Naive thymus-derived CD4-positive, alpha-beta T cell (primary cell): ENCODE data around the gene TTC1. TPM values are rescaled to one million over a fixed set of nuclear protein-coding genes. Genes with fewer than 3 reads are reported as not detected.
A peak's percentile ranks its signal among the peaks of the same experiment; 100 is the strongest.
"Not testable (repeated sequence)": the region's sequence is repeated elsewhere in the genome, so short reads cannot be mapped to it uniquely, and the experiment has no call there.

ENCODE experiments used
- ATAC-seq: fragments of 150-1000 bp; cut with Tn5 transposase; 2 replicates; pipeline ENCODE4 v1.10.0; 2021; ENCODE audit warnings: mild to moderate bottlenecking, moderate library complexity
- CTCF ChIA-PET: fragments of 350-600 bp; sonication (Branson Sonifier 250); formaldehyde crosslinking; loops from one replicate; lab custom pipeline; 2021; ENCODE audit warnings: antibody characterized with exemption; lab: Charles Lee
- POLR2A ChIA-PET: fragments of 350-600 bp; sonication (Branson Sonifier 250); formaldehyde crosslinking; loops from one replicate; lab custom pipeline; 2021; ENCODE audit warnings: antibody characterized with exemption, inconsistent platforms; lab: Charles Lee
- DNase-seq, 9 donors: peaks; one replicate each; pipeline versions ENCODE4 v3.0.0 to v3.0.0-alpha.2; 2020 to 2022; ENCODE audit warnings: mixed read lengths in 1 of 9
- H3K27ac ChIP-seq: one replicate; pipeline ENCODE4 v1.7.0; 2013; ENCODE audit warnings: mild to moderate bottlenecking, low read depth, low read length, moderate library complexity
- H3K27me3 ChIP-seq, 2 donors: one replicate each; pipeline ENCODE4 v1.7.0; 2013; ENCODE audit warnings: low read length in 2 of 2, mild to moderate bottlenecking in 2 of 2, moderate library complexity in 2 of 2; ENCODE audit not compliant: control insufficient read depth in 2 of 2, insufficient read depth in 2 of 2
- H3K36me3 ChIP-seq, 3 experiments: 1 replicate in 2 of 3; 2 replicates in 1 of 3; pipeline ENCODE4 v1.7.0; 2013; ENCODE audit warnings: low read length in 3 of 3, mild to moderate bottlenecking in 3 of 3, moderate library complexity in 1 of 3; ENCODE audit not compliant: insufficient read depth in 3 of 3, control insufficient read depth in 2 of 3
- H3K4me1 ChIP-seq, 2 donors: one replicate each; pipeline ENCODE4 v1.7.0; 2013; ENCODE audit warnings: low read length in 2 of 2, mild to moderate bottlenecking in 2 of 2, moderate library complexity in 1 of 2; ENCODE audit not compliant: control insufficient read depth in 2 of 2, insufficient read depth in 2 of 2
- H3K4me3 ChIP-seq: 2 replicates; pipeline ENCODE4 v1.7.0; 2013; ENCODE audit warnings: mild to moderate bottlenecking, low read length
- H3K9me3 ChIP-seq, 3 experiments: 1 replicate in 2 of 3; 2 replicates in 1 of 3; pipeline ENCODE4 v1.7.0; 2013; ENCODE audit warnings: low read length in 3 of 3; ENCODE audit not compliant: control insufficient read depth in 2 of 3
- H3K27ac Mint-ChIP-seq, 9 donors: one replicate each; pipeline ENCODE4 v1.8.0; 2020 to 2022; ENCODE audit warnings: mixed read lengths in 9 of 9, mild to moderate bottlenecking in 8 of 9, moderate library complexity in 5 of 9, inconsistent platforms in 2 of 9
- H3K27me3 Mint-ChIP-seq, 5 donors: one replicate each; pipeline ENCODE4 v1.8.0; 2021 to 2022; ENCODE audit warnings: mixed read lengths in 5 of 5, mild to moderate bottlenecking in 1 of 5
- H3K36me3 Mint-ChIP-seq, 5 donors: one replicate each; pipeline ENCODE4 v1.8.0; 2020 to 2022; ENCODE audit warnings: mixed read lengths in 5 of 5, mild to moderate bottlenecking in 3 of 5, inconsistent platforms in 1 of 5
- H3K4me1 Mint-ChIP-seq, 7 donors: one replicate each; pipeline ENCODE4 v1.8.0; 2020 to 2022; ENCODE audit warnings: mixed read lengths in 7 of 7, mild to moderate bottlenecking in 3 of 7, inconsistent platforms in 1 of 7
- H3K4me3 Mint-ChIP-seq, 10 donors: one replicate each; pipeline ENCODE4 v1.8.0; 2020 to 2022; ENCODE audit warnings: mild to moderate bottlenecking in 10 of 10, mixed read lengths in 10 of 10, moderate library complexity in 6 of 10, inconsistent platforms in 2 of 10
- H3K9me3 Mint-ChIP-seq, 11 donors: one replicate each; pipeline ENCODE4 v1.8.0; 2020 to 2022; ENCODE audit warnings: mixed read lengths in 11 of 11, mild to moderate bottlenecking in 4 of 11, inconsistent platforms in 1 of 11, moderate library complexity in 1 of 11
- intact Hi-C, 2 donors: fragments of 100-400 bp; cut with micrococcal nuclease; formaldehyde crosslinking; loops; one replicate each; pipeline ENCODE4 v1.15.1; 2023
- polyA plus RNA-seq, 2 donors: library from polyadenylated mRNA; unstranded; fragments of 300-500 nt; fragmentation: Illumina TruSeq; gene quantifications; one replicate each; pipeline ENCODE4 v1.2.3, GENCODE V29; 2021
- total RNA-seq, 6 experiments: library from RNA in 5 of 6; stranded (reverse) in 5 of 6; gene quantifications; 1 replicate in 5 of 6; 2 replicates in 1 of 6; pipeline ENCODE4 v1.2.3 and lab custom pipeline; 2021 to 2026

TTC1 gene
- total and polyA plus RNA-seq, 7 experiments from 2014 or later: 24.3 to 86.4 (median 41.8) TPM

GRCh38 chr5:159992566-159992965 is 16.4 kb upstream of the TTC1 start:
- Mint-ChIP-seq H3K4me1 (peaks cover 0 to under 1% (median 0%) of the 10 kb centered on the region in 7 donors), H3K4me3 (no peak overlapping the region), H3K27me3 (peaks cover 29 to 49% (median 37%) of the 10 kb centered on the region in 5 donors), H3K27ac (no peak overlapping the region), H3K9me3 (peaks cover 0 to 28% (median 12%) of the 10 kb centered on the region in 11 donors), H3K36me3 (peaks cover 0 to 10% (median 0%) of the 10 kb centered on the region in 5 donors)
- Histone ChIP-seq H3K9me3 (peaks cover 0 to 9% (median 0%) of the 10 kb centered on the region in 3 experiments), H3K36me3 (no peaks in the 10 kb centered on the region), H3K27ac (no peak overlapping the region), H3K4me3 (no peak overlapping the region), H3K4me1 (no peaks in the 10 kb centered on the region), H3K27me3 (no peaks in the 10 kb centered on the region)
- ATAC-seq: no peak
- CTCF ChIA-PET: interaction anchor here (1.1 kb wide), 1 partner anchor 29 kb away, joined by 3 read pairs; no protein-coding TSS in a partner anchor
- DNase-seq: no peak
- intact Hi-C loops: no loop called here
- POLR2A ChIA-PET: no interaction called here

GRCh38 chr5:159993194-159993593 is 15.7 kb upstream of the TTC1 start:
- no peak overlapping the region for H3K27ac Mint-ChIP-seq
- no peak overlapping the region for H3K27ac ChIP-seq
- peaks cover 0 to 28% (median 12%) of the 10 kb centered on the region in 11 donors for H3K9me3 Mint-ChIP-seq
- H3K4me3 ChIP-seq: no peak overlapping the region
- intact Hi-C loops: no loop called here
- ATAC-seq: no peak
- peaks cover 0 to 10% (median 0%) of the 10 kb centered on the region in 5 donors for H3K36me3 Mint-ChIP-seq
- POLR2A ChIA-PET: no interaction called here
- peaks cover 23 to 43% (median 34%) of the 10 kb centered on the region in 5 donors for H3K27me3 Mint-ChIP-seq
- H3K4me3 Mint-ChIP-seq: no peak overlapping the region
- no peaks in the 10 kb centered on the region for H3K36me3 ChIP-seq
- no peaks in the 10 kb centered on the region for H3K27me3 ChIP-seq
- no peak for DNase-seq
- H3K4me1 Mint-ChIP-seq: no peaks in the 10 kb centered on the region
- H3K9me3 ChIP-seq: peaks cover 0 to 9% (median 0%) of the 10 kb centered on the region in 3 experiments
- CTCF ChIA-PET: interaction anchor here (1.1 kb wide), 1 partner anchor 28 kb away, joined by 3 read pairs; no protein-coding TSS in a partner anchor
- H3K4me1 ChIP-seq: no peaks in the 10 kb centered on the region

GRCh38 chr5:159995907-159996306 is 13.0 kb upstream of the TTC1 start:
- DNase-seq: no peak
- H3K4me3 Mint-ChIP-seq: no peak overlapping the region
- H3K4me1 Mint-ChIP-seq: no peaks in the 10 kb centered on the region
- H3K27me3 ChIP-seq: peaks cover 0 to 3% of the 10 kb centered on the region in 2 donors
- H3K27me3 Mint-ChIP-seq: peaks cover 21 to 40% (median 25%) of the 10 kb centered on the region in 5 donors
- ChIA-PET CTCF (no interaction called here), POLR2A (no interaction called here)
- no peak overlapping the region for H3K27ac ChIP-seq
- H3K36me3 Mint-ChIP-seq: peaks cover 0 to 10% (median 0%) of the 10 kb centered on the region in 5 donors
- H3K4me1 ChIP-seq: no peaks in the 10 kb centered on the region
- H3K9me3 Mint-ChIP-seq: peaks cover 0 to 28% (median 12%) of the 10 kb centered on the region in 11 donors
- intact Hi-C loops: no loop called here
- H3K36me3 ChIP-seq: no peaks in the 10 kb centered on the region
- H3K27ac Mint-ChIP-seq: no peak overlapping the region
- ATAC-seq: no peak
- peaks cover 0 to 9% (median 0%) of the 10 kb centered on the region in 3 experiments for H3K9me3 ChIP-seq
- no peak overlapping the region for H3K4me3 ChIP-seq

GRCh38 chr5:160001457-160001856 is 7.5 kb upstream of the TTC1 start:
- ATAC-seq (no peak), DNase-seq (no peak)
- Histone ChIP-seq H3K36me3 (no peaks in the 10 kb centered on the region), H3K4me3 (no peak overlapping the region), H3K4me1 (no peaks in the 10 kb centered on the region), H3K27me3 (peaks cover 0 to 3% of the 10 kb centered on the region in 2 donors), H3K9me3 (no peaks in the 10 kb centered on the region), H3K27ac (no peak overlapping the region)
- ChIA-PET CTCF (no interaction called here), POLR2A (no interaction called here)
- peaks cover 0 to 4% (median 0%) of the 10 kb centered on the region in 5 donors for H3K36me3 Mint-ChIP-seq
- H3K9me3 Mint-ChIP-seq: no peaks in the 10 kb centered on the region
- H3K4me3 Mint-ChIP-seq: no peak overlapping the region
- no peak overlapping the region for H3K27ac Mint-ChIP-seq
- intact Hi-C loops: no loop called here
- H3K4me1 Mint-ChIP-seq: no peaks in the 10 kb centered on the region
- H3K27me3 Mint-ChIP-seq: peaks cover 12 to 32% (median 19%) of the 10 kb centered on the region in 5 donors

- peak overlapping the region in 2 of 10 donors; percentile 47 to 48 for H3K4me3 Mint-ChIP-seq
- Histone ChIP-seq H3K27me3 (no peaks in the 10 kb centered on the region), H3K9me3 (no peaks in the 10 kb centered on the region), H3K27ac (no peak overlapping the region), H3K4me3 (no peak overlapping the region), H3K4me1 (peaks cover 9 to 13% of the 10 kb centered on the region in 2 donors), H3K36me3 (peaks cover 0 to 6% (median 0%) of the 10 kb centered on the region in 3 experiments)
- POLR2A ChIA-PET: interaction anchor here (2.7 kb wide), 1 partner anchor 800 kb away, joined by 8 read pairs; no protein-coding TSS in a partner anchor
- peaks cover 2 to 8% (median 3%) of the 10 kb centered on the region in 5 donors for H3K27me3 Mint-ChIP-seq
- intact Hi-C loops: loop anchor here in 1 of 2 donors (5.0 kb wide), 1 partner anchor 670 kb away; no protein-coding TSS in a partner anchor
- peaks cover 0 to 16% (median 10%) of the 10 kb centered on the region in 5 donors for H3K36me3 Mint-ChIP-seq
- DNase-seq (no peak), ATAC-seq (no peak)
- H3K4me1 Mint-ChIP-seq: peaks cover 19 to 35% (median 30%) of the 10 kb centered on the region in 7 donors
- H3K9me3 Mint-ChIP-seq: peaks cover 0 to 1% (median 0%) of the 10 kb centered on the region in 11 donors
- peak overlapping the region in 2 of 9 donors; percentile 17 to 99 for H3K27ac Mint-ChIP-seq
- CTCF ChIA-PET: interaction anchor here (0.7 kb wide), 1 partner anchor 332 kb away, joined by 6 read pairs; no protein-coding TSS in a partner anchor
Observed at GRCh38 chr5:160007514-160007913, 1.4 kb upstream of the TTC1 start.

DNA sequence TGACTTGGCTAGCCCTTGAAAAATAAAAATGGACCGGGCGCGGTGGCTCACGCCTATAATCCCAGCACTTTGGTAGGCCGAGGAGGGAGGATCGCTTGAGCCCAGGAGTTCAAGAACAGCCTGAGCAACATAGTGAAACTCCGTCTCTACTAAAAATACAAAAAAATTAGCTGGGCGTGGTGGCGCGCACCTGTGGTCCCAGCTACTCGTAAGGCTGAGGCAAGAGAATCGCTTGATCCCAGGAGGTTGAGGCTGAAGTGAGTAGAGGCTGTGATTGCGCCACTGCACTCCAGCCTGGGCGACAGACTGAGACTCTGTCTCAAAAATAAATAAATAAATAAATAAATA is 436 bp upstream of the TTC1 start:
- ATAC-seq: peak; percentile 1
- Mint-ChIP-seq H3K36me3 (peaks cover 0 to 16% (median 12%) of the 10 kb centered on the region in 5 donors), H3K27ac (peak overlapping the region; percentile 13 to 99 (median 91)), H3K4me3 (peak overlapping the region in 9 of 10 donors; percentile 10 to 99 (median 95)), H3K4me1 (peaks cover 19 to 40% (median 31%) of the 10 kb centered on the region in 7 donors)
- not testable (repeated sequence) for H3K36me3 ChIP-seq, H3K27me3 ChIP-seq, H3K27me3 Mint-ChIP-seq, H3K9me3 ChIP-seq, H3K4me3 ChIP-seq, H3K9me3 Mint-ChIP-seq
- CTCF ChIA-PET: interaction anchor here (1.1 to 2.1 kb wide), 2 partner anchors 11 to 13 kb away, joined by 5 to 12 read pairs; no protein-coding TSS in a partner anchor
- H3K27ac ChIP-seq: peak overlapping the region; percentile 85
- POLR2A ChIA-PET: interaction anchor here (1.0 to 2.7 kb wide), 5 partner anchors 13 to 801 kb away, joined by 4 to 8 read pairs (median 6); partner anchors contain the start of genes PWWP2A and SLU7
- peak in 2 of 9 donors; percentile 16 to 27 for DNase-seq
- H3K4me1 ChIP-seq: peaks cover 9 to 13% of the 10 kb centered on the region in 2 donors
- intact Hi-C loops: loop anchor here in 1 of 2 donors (2.0 to 5.0 kb wide), 2 partner anchors 671 to 800 kb away; partner anchors contain the start of gene RNF145
